ENCODE measurements around the gene SULT4A1. TPM values are rescaled to one million over a fixed set of nuclear protein-coding genes. Genes with fewer than 3 reads are reported as not detected.
"Not testable (repeated sequence)": the region's sequence is repeated elsewhere in the genome, so short reads cannot be mapped to it uniquely, and the experiment has no call there.

Gene SULT4A1
- total RNA-seq, 2 experiments from 2014 or later, result 0.07 to 0.14 TPM

GRCh38 chr22:43878079-43878795, 15.9 kb upstream of the SULT4A1 start:
- H3K4me1 Mint-ChIP-seq, result no peaks in the 10 kb centered on the region
- ATAC-seq, result no peak
- peaks cover 33% of the 10 kb centered on the region for H3K27me3 Mint-ChIP-seq
- intact Hi-C loops (cut with DNase I, micrococcal nuclease), result no loop called here
- no peak for DNase-seq
- no peak overlapping the region for H3K4me3 Mint-ChIP-seq
- H3K9me3 Mint-ChIP-seq (ENCODE audit: low read depth), result no peaks in the 10 kb centered on the region
- no peak overlapping the region for H3K27ac Mint-ChIP-seq
- ChIA-PET POLR2A (no interaction called here), CTCF (interaction anchor here (0.6 kb wide), 1 partner anchor 313 kb away, joined by 4 read pairs; no protein-coding TSS in a partner anchor)
- no peaks in the 10 kb centered on the region for H3K36me3 Mint-ChIP-seq (ENCODE audit: low read depth)

- DNase-seq, result no peak
- H3K4me1 Mint-ChIP-seq, result no peaks in the 10 kb centered on the region
- intact Hi-C loops (cut with DNase I, micrococcal nuclease), result no loop called here
- no peak overlapping the region for H3K27ac Mint-ChIP-seq
- no peak overlapping the region for H3K4me3 Mint-ChIP-seq
- CTCF ChIA-PET, result no interaction called here
- H3K27me3 Mint-ChIP-seq, result peaks cover 33% of the 10 kb centered on the region
- no peaks in the 10 kb centered on the region for H3K36me3 Mint-ChIP-seq (ENCODE audit: low read depth)
- POLR2A ChIA-PET, result no interaction called here
- no peaks in the 10 kb centered on the region for H3K9me3 Mint-ChIP-seq (ENCODE audit: low read depth)
- ATAC-seq, result no peak
Measured at GRCh38 chr22:43876866-43877509, 14.7 kb upstream of the SULT4A1 start.

GRCh38 chr22:43869799-43870198, 7.5 kb upstream of the SULT4A1 start:
- no peak overlapping the region for H3K4me3 Mint-ChIP-seq
- intact Hi-C loops (cut with DNase I, micrococcal nuclease), result no loop called here
- ChIA-PET CTCF (no interaction called here), POLR2A (no interaction called here)
- H3K36me3 Mint-ChIP-seq (ENCODE audit: low read depth), result no peaks in the 10 kb centered on the region
- no peak for DNase-seq
- H3K4me1 Mint-ChIP-seq, result no peaks in the 10 kb centered on the region
- H3K27me3 Mint-ChIP-seq, result peaks cover 28% of the 10 kb centered on the region
- no peak overlapping the region for H3K27ac Mint-ChIP-seq
- no peak for ATAC-seq
- peaks cover 6% of the 10 kb centered on the region for H3K9me3 Mint-ChIP-seq (ENCODE audit: low read depth)

GRCh38 chr22:43869001-43869400, 6.7 kb upstream of the SULT4A1 start:
- DNase-seq; H3K4me1 Mint-ChIP-seq; H3K4me3 Mint-ChIP-seq; H3K9me3 Mint-ChIP-seq (ENCODE audit: low read depth); ATAC-seq; POLR2A ChIA-PET; H3K27ac Mint-ChIP-seq; H3K36me3 Mint-ChIP-seq (ENCODE audit: low read depth); intact Hi-C loops (cut with DNase I, micrococcal nuclease): not testable (repeated sequence)
- CTCF ChIA-PET, result interaction anchor here (1.0 to 1.8 kb wide), 3 partner anchors 10 to 48 kb away, joined by 3 to 6 read pairs (median 3); no protein-coding TSS in a partner anchor
- peaks cover 29% of the 10 kb centered on the region for H3K27me3 Mint-ChIP-seq

- DNase-seq (peak; percentile 63), ATAC-seq (no peak)
- peaks cover 31% of the 10 kb centered on the region for H3K27me3 Mint-ChIP-seq
- peaks cover 6% of the 10 kb centered on the region for H3K9me3 Mint-ChIP-seq (ENCODE audit: low read depth)
- no peak overlapping the region for H3K4me3 Mint-ChIP-seq
- H3K27ac Mint-ChIP-seq, result no peak overlapping the region
- CTCF ChIA-PET, result interaction anchor here (1.0 to 1.8 kb wide), 4 partner anchors 9 to 49 kb away, joined by 3 to 6 read pairs (median 3); no protein-coding TSS in a partner anchor
- no peaks in the 10 kb centered on the region for H3K4me1 Mint-ChIP-seq
- POLR2A ChIA-PET, result no interaction called here
- no peaks in the 10 kb centered on the region for H3K36me3 Mint-ChIP-seq (ENCODE audit: low read depth)
- intact Hi-C loops (cut with DNase I, micrococcal nuclease), result no loop called here
Measured at GRCh38 chr22:43867839-43868635, 5.7 kb upstream of the SULT4A1 start.

GRCh38 chr22:43862882-43863202, 529 bp upstream of the SULT4A1 start:
- Mint-ChIP-seq H3K27me3 (peaks cover 58% of the 10 kb centered on the region), H3K27ac (no peak overlapping the region), H3K36me3 (ENCODE audit: low read depth) (no peaks in the 10 kb centered on the region), H3K4me3 (peak overlapping the region; percentile 23), H3K9me3 (ENCODE audit: low read depth) (no peaks in the 10 kb centered on the region), H3K4me1 (no peaks in the 10 kb centered on the region)
- no peak for ATAC-seq
- DNase-seq, result no peak
- CTCF ChIA-PET, result interaction anchor here (1.0 kb wide), 1 partner anchor 19 kb away, joined by 3 read pairs; no protein-coding TSS in a partner anchor
- POLR2A ChIA-PET, result interaction anchor here (0.6 kb wide), 1 partner anchor 591 kb away, joined by 3 read pairs; no protein-coding TSS in a partner anchor
- intact Hi-C loops (cut with DNase I, micrococcal nuclease), result no loop called here

- Mint-ChIP-seq H3K9me3 (ENCODE audit: low read depth) (peaks cover 4% of the 10 kb centered on the region), H3K4me1 (no peaks in the 10 kb centered on the region), H3K4me3 (peak overlapping the region; percentile 19), H3K27me3 (peaks cover 62% of the 10 kb centered on the region), H3K36me3 (ENCODE audit: low read depth) (no peaks in the 10 kb centered on the region), H3K27ac (no peak overlapping the region)
- ATAC-seq (no peak), DNase-seq (no peak)
- ChIA-PET POLR2A (no interaction called here), CTCF (no interaction called here)
- intact Hi-C loops (cut with DNase I, micrococcal nuclease), result no loop called here
Measured at GRCh38 chr22:43861529-43861928, 784 bp downstream of the SULT4A1 start.

- no peak overlapping the region for H3K4me3 Mint-ChIP-seq
- ChIA-PET POLR2A (no interaction called here), CTCF (no interaction called here)
- ATAC-seq, result no peak
- H3K27me3 Mint-ChIP-seq, result peaks cover 59% of the 10 kb centered on the region
- intact Hi-C loops (cut with DNase I, micrococcal nuclease), result no loop called here
- peaks cover 4% of the 10 kb centered on the region for H3K9me3 Mint-ChIP-seq (ENCODE audit: low read depth)
- no peaks in the 10 kb centered on the region for H3K4me1 Mint-ChIP-seq
- no peak for DNase-seq
- H3K27ac Mint-ChIP-seq, result no peak overlapping the region
- H3K36me3 Mint-ChIP-seq (ENCODE audit: low read depth), result no peaks in the 10 kb centered on the region
Measured at GRCh38 chr22:43860831-43861230, 1.5 kb downstream of the SULT4A1 start.

GRCh38 chr22:43860126-43860525, 2.2 kb downstream of the SULT4A1 start:
- intact Hi-C loops (cut with DNase I, micrococcal nuclease), result no loop called here
- DNase-seq (no peak), ATAC-seq (no peak)
- no peak overlapping the region for H3K27ac Mint-ChIP-seq
- H3K9me3 Mint-ChIP-seq (ENCODE audit: low read depth), result peaks cover 4% of the 10 kb centered on the region
- ChIA-PET CTCF (no interaction called here), POLR2A (no interaction called here)
- peaks cover 57% of the 10 kb centered on the region for H3K27me3 Mint-ChIP-seq
- H3K4me3 Mint-ChIP-seq, result no peak overlapping the region
- no peaks in the 10 kb centered on the region for H3K36me3 Mint-ChIP-seq (ENCODE audit: low read depth)
- no peaks in the 10 kb centered on the region for H3K4me1 Mint-ChIP-seq

GRCh38 chr22:43859621-43860020, 2.7 kb downstream of the SULT4A1 start:
- Mint-ChIP-seq H3K27ac (no peak overlapping the region), H3K36me3 (ENCODE audit: low read depth) (no peaks in the 10 kb centered on the region), H3K4me3 (no peak overlapping the region), H3K4me1 (no peaks in the 10 kb centered on the region), H3K9me3 (ENCODE audit: low read depth) (peaks cover 4% of the 10 kb centered on the region), H3K27me3 (peaks cover 55% of the 10 kb centered on the region)
- ChIA-PET POLR2A (no interaction called here), CTCF (interaction anchor here (0.8 kb wide), 1 partner anchor 9 kb away, joined by 3 read pairs; no protein-coding TSS in a partner anchor)
- no peak for DNase-seq
- intact Hi-C loops (cut with DNase I, micrococcal nuclease), result no loop called here
- no peak for ATAC-seq

GRCh38 chr22:43859176-43859575, 3.1 kb downstream of the SULT4A1 start:
- no peak overlapping the region for H3K27ac Mint-ChIP-seq
- H3K36me3 Mint-ChIP-seq (ENCODE audit: low read depth), result no peaks in the 10 kb centered on the region
- CTCF ChIA-PET, result interaction anchor here (0.8 kb wide), 1 partner anchor 9 kb away, joined by 3 read pairs; no protein-coding TSS in a partner anchor
- no peaks in the 10 kb centered on the region for H3K4me1 Mint-ChIP-seq
- H3K27me3 Mint-ChIP-seq, result peaks cover 53% of the 10 kb centered on the region
- no peak overlapping the region for H3K4me3 Mint-ChIP-seq
- DNase-seq (no peak), ATAC-seq (no peak)
- peaks cover 4% of the 10 kb centered on the region for H3K9me3 Mint-ChIP-seq (ENCODE audit: low read depth)
- intact Hi-C loops (cut with DNase I, micrococcal nuclease), result no loop called here
- POLR2A ChIA-PET, result no interaction called here

Measured in activated CD4-positive, alpha-beta T cell treated with anti-CD3 and anti-CD28 coated beads for 36 hours (primary cell).